DMS114 treated with DMSO at 0.1 percent for 48 hours (cell line): ENCODE measurements around the gene VPS37B.
"Not testable (repeated sequence)": the region's sequence is repeated elsewhere in the genome, so short reads cannot be mapped to it uniquely, and the experiment has no call there.

Source experiments
- DNase-seq: peaks from one replicate; lab custom pipeline; 2025; ENCODE audit not compliant: unreplicated experiment; lab: John Stamatoyannopoulos, UW

Gene VPS37B

DNA sequence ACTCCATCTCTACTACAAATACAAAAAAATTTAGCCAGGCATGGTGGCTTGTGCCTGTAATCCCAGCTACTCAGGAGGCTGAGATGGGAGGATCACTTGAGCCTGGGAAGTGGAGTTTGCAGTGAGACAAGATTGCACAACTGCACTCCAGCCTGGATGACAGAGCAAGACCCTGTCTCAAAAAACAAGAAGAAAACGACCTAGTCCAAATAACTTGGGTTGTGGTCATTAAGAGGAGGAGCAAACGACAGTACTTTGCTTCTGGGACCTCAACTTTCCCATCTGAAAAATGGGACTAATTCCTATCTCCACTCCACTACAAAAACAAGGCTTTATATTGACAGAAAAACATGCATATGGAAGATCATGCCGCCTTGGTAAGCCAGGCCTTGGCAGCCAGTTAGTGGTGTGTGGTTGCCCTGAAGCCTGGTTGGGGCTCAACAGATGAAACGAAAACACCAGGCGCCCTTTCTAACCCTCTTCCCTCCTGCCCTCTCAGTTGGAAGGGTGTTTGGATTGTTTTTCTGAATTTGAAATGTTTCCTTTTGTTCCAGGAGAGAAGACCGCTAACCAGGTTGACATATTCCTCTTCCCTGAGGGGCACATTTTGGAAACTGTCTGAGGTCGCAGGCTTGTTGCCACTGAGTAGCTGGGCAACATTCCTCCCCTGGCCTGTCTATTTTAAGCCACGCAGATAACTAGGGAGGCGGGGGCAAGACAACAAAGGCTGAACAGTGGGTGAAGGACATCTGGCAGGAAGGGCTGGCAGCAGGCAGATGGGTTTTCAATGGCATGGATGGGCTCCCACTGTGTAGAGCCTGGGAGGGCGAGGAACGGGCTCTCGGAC lies 13.7 kb upstream of the VPS37B start:
- no peak for DNase-seq

- DNase-seq: no peak
Observed at GRCh38 chr12:122908915-122909314, 13.0 kb upstream of the VPS37B start.

GRCh38 chr12:122905258-122905657 lies 9.3 kb upstream of the VPS37B start:
- not testable (repeated sequence) for DNase-seq

GRCh38 chr12:122903693-122904034 lies 7.7 kb upstream of the VPS37B start:
- DNase-seq: no peak

GRCh38 chr12:122902854-122903692 lies 7.1 kb upstream of the VPS37B start:
- DNase-seq: no peak

DNA sequence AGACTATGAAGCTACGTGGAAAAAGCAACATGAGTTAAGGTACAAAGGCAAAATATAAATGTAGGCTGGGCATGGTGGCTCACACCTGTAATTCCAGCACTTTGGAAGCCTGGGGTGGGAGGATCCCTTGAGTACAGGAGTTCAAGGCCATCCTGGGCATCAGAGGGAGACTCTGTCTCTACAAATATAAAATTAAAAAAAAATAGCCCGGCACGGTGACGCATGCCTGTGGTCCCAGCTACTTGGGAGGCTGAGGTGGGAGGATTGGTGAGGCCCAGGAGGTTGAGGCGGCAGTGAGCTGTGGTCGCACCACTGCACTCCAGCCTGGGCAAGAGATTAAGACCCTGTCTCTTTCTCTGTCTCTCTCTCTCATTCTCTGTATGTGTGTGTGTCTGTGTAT lies 4.0 kb upstream of the VPS37B start:
- no peak for DNase-seq

- DNase-seq: no peak
Observed at GRCh38 chr12:122896662-122897061, 738 bp upstream of the VPS37B start.

DNA sequence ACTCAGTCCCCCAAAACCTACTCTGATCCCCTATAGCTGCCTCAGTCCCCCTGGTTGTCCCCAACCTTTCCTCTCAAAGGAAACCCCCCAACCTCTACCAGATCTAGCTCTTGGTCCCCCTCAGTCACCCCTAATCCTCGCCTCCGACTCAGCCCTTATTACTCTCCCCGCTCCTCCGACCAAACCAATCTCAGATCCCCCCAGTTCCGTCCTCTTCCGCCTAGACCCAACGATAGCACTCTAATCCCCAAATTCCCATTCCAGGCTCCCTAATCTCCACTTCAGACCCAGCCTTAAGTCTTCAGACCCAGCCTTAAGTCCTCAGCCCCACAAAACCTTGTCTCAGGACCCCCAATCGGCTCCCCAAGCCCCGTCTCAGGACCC lies 612 bp downstream of the VPS37B start:
- no peak for DNase-seq

GRCh38 chr12:122894193-122895121 lies 1.5 kb downstream of the VPS37B start:
- no peak for DNase-seq

DNA sequence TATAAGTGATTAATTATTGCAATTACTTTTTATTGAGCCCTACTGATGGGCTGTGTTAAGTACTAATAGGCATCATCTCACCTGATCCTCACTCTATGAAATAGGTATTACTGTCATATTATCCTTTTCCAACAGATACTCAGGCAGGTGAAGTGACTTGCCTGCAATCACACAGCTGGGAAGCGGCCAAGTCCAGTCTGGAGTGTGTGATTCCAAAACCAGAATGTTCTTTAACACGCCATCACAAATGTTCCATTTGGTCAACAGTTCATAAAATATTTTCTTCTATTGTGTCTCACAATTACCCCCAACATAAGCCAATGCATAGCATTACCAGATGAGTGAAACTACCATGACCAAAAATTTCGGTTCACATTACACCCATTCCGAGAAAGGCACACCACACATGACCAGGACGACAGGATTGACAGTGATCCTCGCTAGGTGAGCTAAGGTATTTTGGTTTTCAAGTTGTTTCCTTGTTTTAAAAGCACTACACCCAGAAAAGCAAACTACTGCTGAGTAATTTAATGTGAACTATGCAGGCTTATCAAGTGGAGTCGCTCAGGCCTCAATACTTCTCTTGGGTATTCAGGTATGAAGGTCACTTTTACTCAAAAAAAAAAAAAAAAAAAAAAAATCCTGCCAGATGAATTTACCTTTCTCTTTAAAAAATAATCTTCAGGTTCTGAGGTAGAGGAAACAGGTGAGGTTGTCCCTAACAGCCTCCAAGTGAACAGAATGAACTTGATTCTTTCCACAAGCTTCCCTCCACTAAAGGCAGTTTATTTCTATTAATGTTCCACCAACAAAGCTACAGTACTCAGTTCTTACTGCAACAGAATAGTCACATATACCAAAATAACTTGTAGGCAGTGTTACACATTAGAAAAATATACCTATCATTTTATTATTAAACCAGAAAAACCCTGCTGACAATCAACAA lies 2.4 kb downstream of the VPS37B start:
- no peak for DNase-seq

- DNase-seq: not testable (repeated sequence)
Observed at GRCh38 chr12:122892724-122893123, 3.2 kb downstream of the VPS37B start.

GRCh38 chr12:122891661-122892525 lies 4.0 kb downstream of the VPS37B start:
- DNase-seq: no peak

DNA sequence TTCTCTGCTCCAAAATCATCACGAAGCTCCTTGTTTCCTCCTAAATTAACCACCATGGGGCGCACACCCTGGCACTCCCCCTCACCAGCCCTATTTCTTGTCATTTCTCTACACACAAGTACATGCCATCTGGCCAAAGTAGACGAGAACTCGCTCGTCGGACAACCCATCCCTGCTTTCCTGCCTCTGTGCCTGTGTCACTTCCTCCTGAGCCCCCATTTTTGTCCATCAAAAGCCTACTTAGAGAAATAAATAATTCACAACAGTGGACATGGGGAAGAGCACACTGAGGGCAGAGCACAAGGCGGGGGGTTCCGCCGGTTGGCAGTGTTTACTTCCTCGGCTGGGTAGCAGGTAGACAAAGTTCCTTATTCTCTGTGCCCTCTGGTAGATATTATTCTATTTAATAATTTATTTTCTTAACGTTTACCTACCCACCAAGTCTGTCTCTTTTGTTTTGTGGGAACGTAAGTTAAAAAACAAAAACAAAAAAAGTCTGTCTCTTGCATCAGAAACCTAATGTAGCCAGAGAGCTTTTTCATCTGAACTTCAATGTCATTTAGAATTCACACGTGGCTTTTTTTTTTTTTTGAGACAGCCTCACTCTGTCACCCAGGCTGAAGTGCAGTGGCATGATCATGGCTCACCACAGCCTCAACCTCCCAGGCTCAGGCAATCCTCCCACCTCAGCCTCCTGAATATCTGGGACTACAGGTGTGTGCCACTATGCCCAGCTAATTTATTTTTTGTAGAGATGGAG lies 6.0 kb downstream of the VPS37B start:
- DNase-seq: no peak

DNA sequence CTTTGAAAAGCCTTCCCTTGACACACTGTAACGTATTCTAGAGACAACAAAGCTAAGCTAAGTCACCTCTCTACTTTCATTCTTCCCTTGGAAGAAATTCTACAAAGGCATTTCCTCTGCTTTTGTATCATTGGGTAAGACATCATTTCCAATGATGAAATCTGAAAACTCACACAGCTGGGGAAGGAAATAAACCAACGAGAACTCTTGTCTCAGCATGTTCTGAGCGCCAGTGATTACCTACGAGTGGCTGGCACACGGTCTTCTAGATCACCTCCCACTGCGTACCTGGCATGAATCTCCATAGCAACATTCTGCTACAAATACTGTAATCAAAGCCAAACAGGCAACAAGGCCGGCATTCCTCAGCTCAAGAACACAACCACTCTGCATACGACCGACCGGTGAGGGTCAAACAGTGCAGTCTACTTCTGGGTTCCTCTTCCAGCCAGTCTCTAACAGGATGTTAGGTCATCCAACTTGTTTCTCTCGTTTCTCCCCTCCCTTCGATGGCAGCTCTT lies 7.6 kb downstream of the VPS37B start:
- DNase-seq: no peak

DNA sequence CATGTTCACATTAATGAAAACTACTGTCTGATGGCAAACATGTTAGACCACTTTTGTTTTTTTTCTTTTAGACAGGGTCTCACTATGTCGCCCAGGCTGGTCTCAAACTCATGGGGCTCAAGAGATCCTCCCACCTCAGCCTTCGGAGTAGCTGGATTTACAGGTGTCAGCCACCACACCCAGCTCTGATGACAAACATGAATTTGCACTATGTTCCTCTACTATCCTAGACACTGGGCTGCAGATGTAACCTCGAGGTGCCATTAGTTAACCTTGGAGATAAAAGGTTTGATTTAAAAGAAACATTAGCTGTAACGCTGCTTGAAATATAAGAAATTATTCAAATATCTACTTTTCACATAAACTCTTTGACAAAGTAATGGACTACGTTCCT lies 8.1 kb downstream of the VPS37B start:
- no peak for DNase-seq

DNA sequence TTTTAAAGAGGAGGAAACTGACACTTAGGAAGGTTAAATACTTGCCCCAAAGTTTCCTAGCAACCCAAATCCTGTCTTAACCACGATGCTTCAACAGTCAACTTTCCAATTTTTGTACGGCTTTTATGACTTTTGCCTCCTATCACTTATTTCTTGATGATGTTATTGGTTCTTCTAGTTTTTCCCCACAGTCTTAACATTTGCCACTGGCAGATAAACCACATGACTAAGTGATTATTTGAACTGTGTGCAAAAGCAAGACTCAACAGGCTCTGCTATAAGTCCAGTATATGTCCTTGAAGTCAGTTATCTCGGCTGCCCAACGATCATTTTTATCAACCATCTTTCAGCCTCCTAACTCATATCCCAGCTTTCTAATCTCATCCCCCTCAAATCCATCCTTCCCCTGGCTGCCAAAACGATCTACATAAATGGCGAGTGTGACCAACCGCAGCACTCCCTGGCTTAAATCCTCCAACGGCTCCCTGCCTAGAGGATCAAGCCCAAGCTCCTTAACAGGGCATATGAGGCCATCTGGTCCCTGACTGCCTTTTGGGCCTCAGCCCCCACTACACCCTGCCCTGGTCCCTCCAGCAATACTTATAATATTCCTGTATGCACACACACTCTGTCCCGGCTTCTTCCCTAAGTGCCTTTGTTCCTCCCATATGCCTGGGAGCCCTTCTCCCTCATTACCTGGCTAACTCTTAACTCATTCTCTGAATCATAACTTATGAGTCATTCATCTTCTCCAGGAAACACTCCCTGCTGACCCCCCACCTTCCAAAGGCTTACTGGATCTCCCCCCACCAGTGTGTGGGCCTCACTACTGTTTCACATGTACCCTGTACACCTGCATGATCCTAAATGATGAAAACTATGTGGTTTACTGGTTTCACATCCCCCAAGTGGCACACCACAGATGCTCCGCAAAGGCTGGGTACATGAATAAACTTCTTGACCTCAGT lies 8.8 kb downstream of the VPS37B start:
- no peak for DNase-seq

DNA sequence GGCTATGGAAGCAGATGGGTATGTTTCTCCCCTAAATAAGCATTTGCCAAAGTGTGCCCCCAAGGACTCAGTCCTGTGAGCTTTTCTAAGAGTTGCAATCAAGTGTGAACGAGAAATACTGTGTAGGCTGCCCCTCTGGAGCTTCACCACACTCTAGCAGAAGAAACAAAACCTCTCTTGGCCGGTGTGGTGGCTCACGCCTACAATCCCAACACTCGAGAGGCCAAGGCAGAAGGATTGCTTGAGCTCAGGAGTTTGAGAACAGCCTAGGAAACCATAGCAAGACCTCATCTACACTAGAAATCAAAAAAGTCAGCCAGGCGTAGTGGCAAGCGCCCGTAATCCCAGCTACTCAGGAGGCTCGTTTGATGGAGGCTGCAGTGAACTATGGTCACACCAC lies 9.8 kb downstream of the VPS37B start:
- no peak for DNase-seq
